Stimulated activated memory B cell treated with anti-CD40 and anti-IgM and Interleukin-4, amounts not matched to agents 10 μg/mL and 1 μg/mL and 100 μg/mL, for 72 hours (primary cell): ENCODE data around the gene TOGARAM1.

ENCODE experiments used
- ATAC-seq: fragments of 150-1000 bp; cut with Tn5 transposase; 2 replicates; pipeline ENCODE4 v1.10.0; 2021
- H3K27ac Mint-ChIP-seq: one replicate; pipeline ENCODE4 v1.8.0; 2022; ENCODE audit warnings: mild to moderate bottlenecking, mixed read lengths
- H3K27me3 Mint-ChIP-seq: one replicate; pipeline ENCODE4 v1.8.0; 2022; ENCODE audit warnings: mixed read lengths
- H3K36me3 Mint-ChIP-seq: one replicate; pipeline ENCODE4 v1.8.0; 2022; ENCODE audit warnings: mixed read lengths
- H3K4me1 Mint-ChIP-seq: one replicate; pipeline ENCODE4 v1.8.0; 2022; ENCODE audit warnings: mixed read lengths
- H3K4me3 Mint-ChIP-seq: one replicate; pipeline ENCODE4 v1.8.0; 2022; ENCODE audit warnings: mild to moderate bottlenecking, moderate library complexity, mixed read lengths
- H3K9me3 Mint-ChIP-seq: one replicate; pipeline ENCODE4 v1.8.0; 2022; ENCODE audit warnings: mixed read lengths

Gene TOGARAM1

GRCh38 chr14:44961554-44962333 lies at the start of gene TOGARAM1, which contains the start of gene KLHL28:
TSS of gene TOGARAM1 (plus strand) at chr14:44962190. CDS start at chr14:44962422, 232 bp downstream.
TSS of gene KLHL28 (minus strand) at chr14:44961947. CDS start at chr14:44945928, 16,019 bp downstream.
- Mint-ChIP-seq H3K27ac (no peak within 1 kb of the TSS), H3K36me3 (peaks cover 17% of the 10 kb centered on the region), H3K4me3 (no peak within 1 kb of the TSS), H3K27me3 (no peaks in the 10 kb centered on the region), H3K9me3 (no peaks in the 10 kb centered on the region), H3K4me1 (peaks cover 48% of the 10 kb centered on the region)
- ATAC-seq = peak; percentile 99

- no peak for ATAC-seq
Measured at GRCh38 chr14:44914849-44915248, 47.1 kb upstream of the TOGARAM1 start.

GRCh38 chr14:44928793-44929192 lies 33.2 kb upstream of the TOGARAM1 start:
- no peak overlapping the region for H3K27ac Mint-ChIP-seq
- peaks cover 14% of the 10 kb centered on the region for H3K36me3 Mint-ChIP-seq
- H3K4me3 Mint-ChIP-seq = no peak overlapping the region
- no peaks in the 10 kb centered on the region for H3K9me3 Mint-ChIP-seq
- no peaks in the 10 kb centered on the region for H3K27me3 Mint-ChIP-seq
- no peak for ATAC-seq
- no peaks in the 10 kb centered on the region for H3K4me1 Mint-ChIP-seq

More at GRCh38 chr14:44914849-44915248, 47.1 kb upstream of the TOGARAM1 start:
- no peak overlapping the region for H3K4me3 Mint-ChIP-seq
- no peaks in the 10 kb centered on the region for H3K4me1 Mint-ChIP-seq
- no peaks in the 10 kb centered on the region for H3K36me3 Mint-ChIP-seq
- H3K27me3 Mint-ChIP-seq = peaks cover 25% of the 10 kb centered on the region
- H3K27ac Mint-ChIP-seq = no peak overlapping the region
- H3K9me3 Mint-ChIP-seq = no peaks in the 10 kb centered on the region

- no peak overlapping the region for H3K27ac Mint-ChIP-seq
- peaks cover 64% of the 10 kb centered on the region for H3K36me3 Mint-ChIP-seq
- H3K9me3 Mint-ChIP-seq = peaks cover 3% of the 10 kb centered on the region
- H3K4me1 Mint-ChIP-seq = peaks cover 21% of the 10 kb centered on the region
- H3K4me3 Mint-ChIP-seq = no peak overlapping the region
- no peak for ATAC-seq
- no peaks in the 10 kb centered on the region for H3K27me3 Mint-ChIP-seq
Measured at GRCh38 chr14:44935155-44935554, 26.8 kb upstream of the TOGARAM1 start.

GRCh38 chr14:44937547-44937946 lies 24.4 kb upstream of the TOGARAM1 start:
- H3K4me1 Mint-ChIP-seq = peaks cover 43% of the 10 kb centered on the region
- H3K9me3 Mint-ChIP-seq = peaks cover 8% of the 10 kb centered on the region
- peaks cover 79% of the 10 kb centered on the region for H3K36me3 Mint-ChIP-seq
- ATAC-seq = no peak
- H3K27me3 Mint-ChIP-seq = no peaks in the 10 kb centered on the region
- H3K4me3 Mint-ChIP-seq = no peak overlapping the region
- H3K27ac Mint-ChIP-seq = no peak overlapping the region

- no peak overlapping the region for H3K27ac Mint-ChIP-seq
Measured at GRCh38 chr14:44940211-44940610, 21.8 kb upstream of the TOGARAM1 start.

GRCh38 chr14:44940944-44941343 lies 21.0 kb upstream of the TOGARAM1 start:
- no peak overlapping the region for H3K27ac Mint-ChIP-seq
- H3K9me3 Mint-ChIP-seq = peaks cover 8% of the 10 kb centered on the region
- no peak overlapping the region for H3K4me3 Mint-ChIP-seq
- ATAC-seq = no peak
- H3K4me1 Mint-ChIP-seq = peaks cover 42% of the 10 kb centered on the region
- peaks cover 81% of the 10 kb centered on the region for H3K36me3 Mint-ChIP-seq
- no peaks in the 10 kb centered on the region for H3K27me3 Mint-ChIP-seq

More at GRCh38 chr14:44940211-44940610, 21.8 kb upstream of the TOGARAM1 start:
- ATAC-seq = no peak
- peaks cover 79% of the 10 kb centered on the region for H3K36me3 Mint-ChIP-seq
- H3K4me1 Mint-ChIP-seq = peaks cover 44% of the 10 kb centered on the region
- peaks cover 8% of the 10 kb centered on the region for H3K9me3 Mint-ChIP-seq
- H3K27me3 Mint-ChIP-seq = no peaks in the 10 kb centered on the region
- no peak overlapping the region for H3K4me3 Mint-ChIP-seq

- ATAC-seq = no peak
- peaks cover 8% of the 10 kb centered on the region for H3K9me3 Mint-ChIP-seq
- no peak overlapping the region for H3K4me3 Mint-ChIP-seq
- peaks cover 36% of the 10 kb centered on the region for H3K4me1 Mint-ChIP-seq
- peaks cover 76% of the 10 kb centered on the region for H3K36me3 Mint-ChIP-seq
- H3K27me3 Mint-ChIP-seq = no peaks in the 10 kb centered on the region
- H3K27ac Mint-ChIP-seq = no peak overlapping the region
Measured at GRCh38 chr14:44941591-44941990, 20.4 kb upstream of the TOGARAM1 start.

- H3K27ac Mint-ChIP-seq = peak overlapping the region; percentile 18
- H3K27me3 Mint-ChIP-seq = no peaks in the 10 kb centered on the region
- peaks cover 80% of the 10 kb centered on the region for H3K36me3 Mint-ChIP-seq
- no peak for ATAC-seq
- H3K4me3 Mint-ChIP-seq = no peak overlapping the region
- H3K9me3 Mint-ChIP-seq = peaks cover 11% of the 10 kb centered on the region
- peaks cover 39% of the 10 kb centered on the region for H3K4me1 Mint-ChIP-seq
Measured at GRCh38 chr14:44942436-44942835, 19.6 kb upstream of the TOGARAM1 start.

GRCh38 chr14:44944107-44944506 lies 17.9 kb upstream of the TOGARAM1 start:
- H3K9me3 Mint-ChIP-seq = peaks cover 7% of the 10 kb centered on the region
- ATAC-seq = no peak
- H3K4me1 Mint-ChIP-seq = peaks cover 40% of the 10 kb centered on the region
- H3K27ac Mint-ChIP-seq = no peak overlapping the region
- H3K36me3 Mint-ChIP-seq = peaks cover 77% of the 10 kb centered on the region
- H3K4me3 Mint-ChIP-seq = no peak overlapping the region
- H3K27me3 Mint-ChIP-seq = no peaks in the 10 kb centered on the region

- H3K36me3 Mint-ChIP-seq = peaks cover 66% of the 10 kb centered on the region
- H3K27me3 Mint-ChIP-seq = no peaks in the 10 kb centered on the region
- ATAC-seq = no peak
- no peak overlapping the region for H3K4me3 Mint-ChIP-seq
- no peak overlapping the region for H3K27ac Mint-ChIP-seq
- peaks cover 34% of the 10 kb centered on the region for H3K4me1 Mint-ChIP-seq
- peaks cover 7% of the 10 kb centered on the region for H3K9me3 Mint-ChIP-seq
Measured at GRCh38 chr14:44945264-44945663, 16.7 kb upstream of the TOGARAM1 start.

GRCh38 chr14:44951051-44951450 lies 10.9 kb upstream of the TOGARAM1 start:
- Mint-ChIP-seq H3K36me3 (peaks cover 35% of the 10 kb centered on the region), H3K4me3 (no peak overlapping the region)
- ATAC-seq = no peak

GRCh38 chr14:44952391-44953110 lies 9.4 kb upstream of the TOGARAM1 start:
- H3K4me3 Mint-ChIP-seq = no peak overlapping the region
- peaks cover 15% of the 10 kb centered on the region for H3K4me1 Mint-ChIP-seq
- H3K27ac Mint-ChIP-seq = no peak overlapping the region
- no peaks in the 10 kb centered on the region for H3K9me3 Mint-ChIP-seq
- ATAC-seq = no peak
- peaks cover 24% of the 10 kb centered on the region for H3K36me3 Mint-ChIP-seq
- no peaks in the 10 kb centered on the region for H3K27me3 Mint-ChIP-seq

More at GRCh38 chr14:44951051-44951450, 10.9 kb upstream of the TOGARAM1 start:
- peaks cover 20% of the 10 kb centered on the region for H3K4me1 Mint-ChIP-seq
- H3K27me3 Mint-ChIP-seq = no peaks in the 10 kb centered on the region
- peaks cover 3% of the 10 kb centered on the region for H3K9me3 Mint-ChIP-seq
- no peak overlapping the region for H3K27ac Mint-ChIP-seq

- peaks cover 11% of the 10 kb centered on the region for H3K36me3 Mint-ChIP-seq
- ATAC-seq = no peak
- H3K4me3 Mint-ChIP-seq = no peak overlapping the region
- no peaks in the 10 kb centered on the region for H3K9me3 Mint-ChIP-seq
- H3K4me1 Mint-ChIP-seq = peaks cover 13% of the 10 kb centered on the region
- no peak overlapping the region for H3K27ac Mint-ChIP-seq
- no peaks in the 10 kb centered on the region for H3K27me3 Mint-ChIP-seq
Measured at GRCh38 chr14:44954750-44955149, 7.2 kb upstream of the TOGARAM1 start.

GRCh38 chr14:44955528-44955927 lies 6.5 kb upstream of the TOGARAM1 start:
- Mint-ChIP-seq H3K9me3 (no peaks in the 10 kb centered on the region), H3K4me3 (no peak overlapping the region), H3K27ac (no peak overlapping the region), H3K27me3 (no peaks in the 10 kb centered on the region), H3K4me1 (peaks cover 20% of the 10 kb centered on the region), H3K36me3 (peaks cover 11% of the 10 kb centered on the region)
- ATAC-seq = no peak
